NOMO-1 treated with DMSO at 0.1 percent for 48 hours (cell line): ENCODE results near the gene TCF7L2.

Source experiments
- DNase-seq: peaks from one replicate; lab custom pipeline; 2025; ENCODE audit not compliant: unreplicated experiment; lab: John Stamatoyannopoulos, UW

Gene TCF7L2

GRCh38 chr10:112963835-112964234 is 13.8 kb downstream of the TCF7L2 start:
- peak; percentile 26 for DNase-seq

DNA sequence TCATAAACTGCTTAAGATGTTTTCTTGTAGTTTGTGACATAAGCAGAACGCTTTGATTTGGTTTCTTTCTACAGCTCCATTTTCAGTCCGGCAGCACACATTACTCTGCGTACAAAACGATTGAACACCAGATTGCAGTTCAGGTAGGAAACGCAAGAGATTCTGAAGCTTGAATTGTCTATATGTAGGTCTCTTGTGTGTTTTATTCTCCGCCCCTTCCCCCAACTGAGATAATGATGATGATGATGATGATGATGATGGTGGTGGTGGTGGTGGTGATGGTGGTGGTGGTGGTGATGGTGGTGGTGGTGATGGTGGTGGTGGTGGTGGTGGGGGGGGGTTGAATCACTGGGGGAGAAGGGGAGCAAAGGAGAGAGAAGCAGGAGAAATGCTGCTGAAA is 14.4 kb downstream of the TCF7L2 start:
- DNase-seq: no peak

GRCh38 chr10:112966194-112966855 is 16.3 kb downstream of the TCF7L2 start:
- no peak for DNase-seq

DNA sequence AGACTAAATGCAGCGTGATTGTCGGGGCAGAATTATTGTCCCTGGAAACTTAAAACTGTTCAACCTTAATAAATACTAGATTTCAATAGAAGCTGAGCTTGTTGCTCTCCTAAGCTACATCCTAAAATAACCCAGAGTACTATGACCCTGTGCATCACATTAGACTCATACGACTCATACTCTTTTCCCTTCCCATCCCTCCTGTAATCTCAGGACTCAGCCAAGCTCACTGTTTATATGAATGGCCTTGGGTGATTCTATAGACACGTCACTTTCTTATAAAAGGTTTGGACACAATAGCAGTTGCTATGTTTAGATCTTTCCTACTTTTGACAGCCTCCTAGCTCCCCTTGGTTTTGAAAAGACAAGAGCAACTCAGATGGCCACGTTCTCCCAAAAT is 17.2 kb downstream of the TCF7L2 start:
- DNase-seq: no peak

GRCh38 chr10:112969131-112969530 is 19.1 kb downstream of the TCF7L2 start:
- no peak for DNase-seq

DNA sequence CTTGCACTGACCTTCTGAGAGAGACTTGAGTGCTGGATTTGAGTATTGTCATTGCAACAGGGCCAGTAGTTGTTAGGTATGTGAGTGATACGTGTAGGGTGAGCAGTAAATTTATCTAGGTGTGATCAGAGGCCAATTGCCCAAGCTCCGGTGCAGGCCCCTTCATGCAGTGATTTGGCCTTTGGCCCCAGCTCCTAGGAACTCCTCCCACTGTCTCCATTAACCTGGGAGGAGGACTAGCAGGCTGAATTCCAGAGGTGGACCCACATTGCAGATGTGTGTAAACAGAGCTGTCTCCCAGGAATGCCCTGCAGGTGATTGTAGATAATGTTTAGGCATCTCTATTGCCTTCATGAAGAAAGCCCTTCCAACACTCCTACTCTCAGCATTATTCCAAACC is 19.5 kb downstream of the TCF7L2 start:
- no peak for DNase-seq

DNA sequence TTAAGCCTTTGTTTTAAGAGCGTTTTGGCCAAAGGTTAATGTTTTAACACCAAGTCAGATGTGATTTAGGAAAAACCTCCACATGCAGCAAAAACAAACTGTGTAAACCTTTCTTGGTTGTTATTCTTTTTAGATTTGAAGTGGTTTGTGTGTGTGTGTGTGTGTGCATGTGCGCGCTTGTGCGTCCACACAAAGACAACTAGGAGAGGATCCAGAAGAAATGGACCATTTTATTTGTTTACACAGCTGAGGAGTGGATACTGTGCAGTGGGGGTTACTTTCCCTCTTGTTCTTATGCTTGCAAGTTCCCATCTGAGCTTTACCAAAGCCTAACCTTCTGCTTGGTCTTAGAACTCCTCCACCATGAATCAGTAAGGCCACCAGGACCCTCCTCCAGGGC is 20.0 kb downstream of the TCF7L2 start:
- DNase-seq: no peak

GRCh38 chr10:112972606-112973005 is 22.6 kb downstream of the TCF7L2 start:
- no peak for DNase-seq

DNA sequence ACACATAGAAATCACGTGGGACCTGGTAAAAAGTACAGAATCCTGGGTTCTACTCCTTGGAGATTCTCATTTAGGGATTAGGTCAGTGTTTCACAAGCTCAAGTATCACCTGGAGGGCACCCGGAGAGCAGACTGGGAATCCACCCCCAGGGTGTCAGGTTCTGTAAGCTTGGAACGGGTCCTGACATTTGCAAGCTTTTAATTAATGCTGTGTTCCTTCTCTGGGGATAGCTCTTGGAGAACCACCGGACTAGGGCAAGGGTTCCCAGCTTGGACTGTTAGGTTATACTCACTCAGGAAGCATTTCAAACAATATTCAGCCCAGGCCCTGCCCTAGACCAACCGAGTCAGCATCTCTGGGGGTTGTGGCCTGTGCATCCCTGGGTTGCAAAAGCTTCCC is 23.0 kb downstream of the TCF7L2 start:
- DNase-seq: no peak

DNA sequence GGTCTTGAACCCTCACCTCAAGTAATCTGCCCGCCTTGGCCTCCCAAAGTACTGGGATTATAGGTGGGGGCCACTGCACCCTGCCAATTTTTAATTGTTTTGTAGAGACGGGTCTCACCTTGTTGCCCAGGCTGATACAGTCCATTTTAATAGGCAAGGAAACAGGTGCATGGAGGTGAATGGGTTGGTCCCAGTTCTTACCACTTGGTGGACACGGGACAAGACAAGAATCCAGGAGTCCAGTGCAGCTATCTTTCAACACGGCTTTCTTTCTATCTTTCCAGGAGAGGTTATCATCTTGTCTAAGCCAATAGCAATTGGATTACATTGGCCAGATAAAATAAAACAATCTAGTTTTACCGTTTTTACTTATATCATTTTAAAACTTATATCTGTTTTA is 23.8 kb downstream of the TCF7L2 start:
- no peak for DNase-seq

GRCh38 chr10:112977426-112977898 is 27.4 kb downstream of the TCF7L2 start:
- no peak for DNase-seq

GRCh38 chr10:112979927-112980326 is 29.9 kb downstream of the TCF7L2 start:
- DNase-seq: no peak

DNA sequence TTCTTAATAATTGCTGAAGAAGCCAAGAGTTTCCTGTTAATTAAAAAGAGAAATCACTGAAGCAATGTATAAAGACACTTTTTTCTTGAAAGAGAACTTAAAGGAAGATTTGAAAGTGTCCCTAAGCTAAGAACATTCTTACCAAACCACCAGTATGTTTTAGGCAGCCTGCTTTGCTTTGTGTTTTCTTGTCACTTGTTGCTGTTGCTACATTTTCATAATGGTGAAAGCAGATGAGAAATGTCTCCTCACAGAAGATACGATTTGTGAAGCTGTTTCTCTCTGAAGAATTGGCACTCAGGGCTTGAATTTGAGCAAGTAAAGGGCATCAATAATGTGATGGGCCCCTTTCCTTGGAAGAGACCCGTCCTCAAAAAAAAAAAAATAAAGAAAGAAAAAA is 30.9 kb downstream of the TCF7L2 start:
- no peak for DNase-seq

DNA sequence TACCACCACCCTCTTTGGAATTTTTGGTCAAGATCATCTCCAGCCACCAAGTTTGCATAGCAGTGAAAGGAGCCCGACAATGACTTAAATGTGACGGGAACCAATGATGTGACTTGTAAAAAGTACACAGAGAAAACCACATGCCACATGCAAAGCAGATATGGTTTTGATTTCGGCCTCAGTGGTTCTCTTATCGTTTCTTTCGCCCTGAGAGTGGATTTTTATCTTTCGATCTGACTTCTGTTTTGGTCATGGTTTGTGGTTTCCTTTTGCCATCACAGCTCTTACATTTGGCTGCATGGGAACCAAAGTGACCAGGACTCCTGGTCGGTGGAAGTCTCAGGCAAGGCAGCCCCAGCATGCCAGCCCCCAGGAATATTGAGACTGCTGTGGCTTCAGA is 31.5 kb downstream of the TCF7L2 start:
- no peak for DNase-seq

DNA sequence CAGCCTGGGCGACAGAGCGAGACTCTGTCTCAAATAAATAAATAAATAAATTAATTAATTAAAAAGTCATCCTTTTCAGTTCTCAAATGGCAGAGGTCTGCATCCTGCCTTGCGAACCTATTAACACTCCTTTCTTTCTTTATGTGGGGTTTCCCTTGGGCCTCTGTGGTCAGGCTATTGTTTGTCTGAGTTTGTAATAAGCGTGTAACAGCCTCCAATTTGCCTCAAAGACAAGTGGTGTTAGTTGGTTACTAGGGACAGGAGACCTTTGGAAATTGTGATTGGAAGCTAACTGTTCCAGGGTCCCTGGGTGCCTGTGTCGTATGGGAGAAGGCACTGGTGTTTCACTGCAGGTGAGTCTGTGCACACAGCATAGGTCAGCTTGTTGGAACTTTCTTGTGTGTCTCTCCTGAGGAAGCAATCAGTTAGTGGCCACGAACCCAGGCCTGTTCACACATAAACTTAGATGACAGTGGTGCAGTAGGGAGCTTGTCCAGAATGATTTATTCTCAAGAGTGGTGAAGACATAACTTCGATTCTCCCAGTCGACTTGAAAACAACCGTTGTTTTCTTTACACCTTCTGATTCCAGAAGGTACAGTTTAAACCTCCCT is 33.5 kb downstream of the TCF7L2 start:
- DNase-seq: peak; percentile 12

DNA sequence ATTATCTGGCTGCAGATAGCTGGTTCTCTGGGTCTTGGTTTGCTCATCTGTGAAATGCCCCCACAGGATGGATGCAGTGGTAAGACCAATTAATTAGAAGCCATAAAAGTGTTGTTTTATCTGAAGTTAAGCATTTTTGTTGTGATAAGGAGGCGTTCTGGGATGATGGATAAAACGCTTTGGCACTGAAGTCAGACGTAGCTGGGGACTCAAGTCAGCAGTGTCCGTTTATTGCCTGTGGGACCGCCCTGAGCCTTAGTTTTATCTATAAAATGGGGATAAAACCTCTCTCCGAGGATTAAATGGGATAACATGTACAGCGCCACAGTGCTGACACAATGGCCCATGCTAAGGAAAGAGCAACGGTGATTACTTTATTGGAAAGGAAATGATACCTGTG is 34.7 kb downstream of the TCF7L2 start:
- no peak for DNase-seq

DNA sequence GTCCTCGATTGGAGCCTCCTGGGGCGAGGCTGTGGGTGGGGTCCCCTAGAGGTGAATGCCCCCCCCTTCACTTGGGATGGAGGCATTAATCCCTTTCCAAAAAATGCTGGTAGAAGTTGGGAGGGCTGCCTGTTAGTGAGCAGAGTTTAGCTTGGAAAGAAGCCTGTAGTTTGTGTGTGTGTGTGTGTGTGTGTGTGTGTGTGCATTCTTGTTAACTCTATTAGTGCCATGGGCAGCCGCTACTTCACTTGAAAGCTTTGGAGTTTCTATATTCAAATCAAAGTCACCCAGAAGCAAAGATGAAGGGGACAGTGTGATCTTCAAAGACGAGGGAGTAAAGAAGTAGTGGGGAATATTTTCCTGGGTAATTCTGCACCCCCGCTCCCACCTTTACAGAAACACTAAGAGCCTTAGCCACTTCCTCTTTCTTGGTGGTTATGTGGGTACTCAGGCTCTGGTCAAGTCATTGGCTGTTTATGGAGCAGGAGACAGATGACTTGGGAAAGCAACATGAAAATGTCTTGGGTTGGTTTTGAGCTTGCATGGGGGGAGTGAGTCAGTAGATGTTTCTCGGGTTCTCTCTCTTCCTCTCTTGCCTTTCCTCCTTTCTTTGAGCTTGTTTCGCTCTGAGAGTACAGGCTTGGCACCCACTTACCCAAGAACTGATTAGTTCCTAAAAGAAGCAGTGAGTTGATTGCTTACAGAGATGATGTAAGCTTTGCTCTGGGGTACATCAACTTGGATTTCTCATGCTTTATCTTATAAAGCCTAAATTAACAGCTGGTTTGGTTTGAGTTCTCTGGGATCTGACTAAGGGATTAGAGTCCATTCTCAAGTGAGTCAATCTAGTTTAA is 35.9 kb downstream of the TCF7L2 start:
- DNase-seq: peak; percentile 97

DNA sequence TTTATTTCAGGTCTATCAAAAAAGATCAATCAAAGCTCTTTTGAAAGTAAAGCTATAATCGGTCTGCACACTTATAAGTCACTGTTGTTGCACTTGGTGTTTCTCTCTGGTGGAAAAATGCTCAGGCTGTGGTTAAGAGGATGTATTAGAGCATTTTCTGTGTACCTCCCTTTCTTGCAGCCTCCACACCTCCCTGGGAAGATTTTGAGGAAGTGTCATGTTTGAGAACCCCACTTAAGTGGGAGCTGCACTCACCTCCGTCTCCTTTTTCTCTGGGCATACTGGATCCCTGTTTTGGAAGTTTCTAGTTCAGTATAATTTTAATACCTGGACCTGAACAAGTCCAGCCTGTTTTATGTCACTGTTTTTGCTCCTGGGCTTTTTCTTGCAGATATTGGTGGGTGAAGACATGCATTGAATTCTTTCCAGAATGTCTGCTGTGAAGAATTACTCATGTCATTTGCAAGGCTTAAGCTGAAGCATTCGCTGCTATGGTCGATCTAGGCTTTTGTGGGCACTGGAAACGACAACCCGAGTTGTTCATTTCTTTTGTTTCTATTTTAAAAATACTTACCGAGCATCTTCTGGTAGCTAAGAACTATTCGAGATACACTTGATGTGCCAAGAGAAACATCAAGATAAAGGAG is 36.6 kb downstream of the TCF7L2 start:
- DNase-seq: no peak

DNA sequence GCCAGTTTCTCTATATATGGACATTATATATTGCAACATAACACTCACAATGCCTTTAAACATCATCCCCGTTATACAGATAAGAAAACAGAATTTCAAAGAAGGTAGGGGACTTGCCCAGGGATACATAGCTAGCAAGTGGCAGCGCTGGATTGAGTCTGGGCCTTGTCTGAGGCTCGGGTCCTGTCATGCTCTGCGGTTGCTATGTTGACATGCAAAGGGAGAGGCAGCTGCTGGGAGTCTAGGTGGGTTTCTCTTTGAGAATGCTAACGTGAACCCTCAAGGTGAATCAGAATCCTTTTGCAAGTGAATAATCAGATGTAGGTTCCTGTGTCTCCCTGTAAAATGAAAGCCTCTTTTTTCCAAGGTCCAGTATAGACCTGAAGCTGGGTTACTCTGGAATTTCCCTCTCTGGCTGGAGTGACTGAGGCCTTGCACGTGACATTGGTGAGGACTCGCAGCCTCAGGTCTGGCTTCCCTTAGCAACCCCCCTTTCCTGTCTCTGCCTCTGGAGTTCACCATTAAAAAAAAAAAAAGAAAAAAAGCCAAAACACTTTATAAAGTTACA is 38.9 kb downstream of the TCF7L2 start:
- no peak for DNase-seq

DNA sequence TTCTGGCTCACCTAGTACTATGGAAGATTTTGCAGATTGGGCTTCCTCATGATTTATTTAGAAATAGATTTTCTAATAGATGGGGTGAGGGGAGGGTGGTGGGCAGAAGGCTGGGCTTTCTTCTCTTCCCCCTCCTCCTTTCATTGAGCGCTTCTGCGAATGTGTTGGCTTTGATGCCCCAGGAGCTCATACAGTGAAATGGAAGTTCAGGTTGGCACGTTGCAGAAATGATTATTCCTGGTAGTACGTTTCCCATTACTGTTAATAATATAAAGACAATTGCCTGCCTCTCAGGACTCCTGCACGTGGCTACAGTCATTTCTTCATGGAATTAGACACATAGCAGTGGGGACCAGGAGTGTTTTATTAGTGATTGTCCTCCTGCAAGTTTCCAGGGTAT is 39.8 kb downstream of the TCF7L2 start:
- no peak for DNase-seq

DNA sequence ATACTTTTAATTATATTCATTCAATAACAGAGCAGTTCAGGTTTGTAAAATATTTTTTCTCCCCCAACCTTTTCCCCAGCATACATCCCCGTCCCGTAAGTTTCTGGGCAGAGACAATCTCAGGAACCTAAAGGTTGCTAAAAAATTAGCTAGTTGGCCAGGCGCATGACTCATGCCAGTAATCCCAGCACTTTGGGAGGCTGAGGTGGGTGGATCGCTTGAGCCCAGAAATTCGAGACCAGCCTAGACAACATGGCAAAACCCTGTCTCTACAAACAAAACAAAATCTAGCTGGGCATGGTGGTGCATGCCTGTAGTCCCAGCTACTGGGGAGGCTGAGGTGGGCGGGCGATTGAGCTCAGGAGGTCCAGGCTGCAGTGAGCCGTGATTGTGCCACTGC is 40.2 kb downstream of the TCF7L2 start:
- DNase-seq: no peak
